ENCODE measurements around the gene MAST2. TPM values are rescaled to one million over a fixed set of nuclear protein-coding genes. Genes with fewer than 3 reads are reported as not detected.
"Not testable (repeated sequence)": the region's sequence is repeated elsewhere in the genome, so short reads cannot be mapped to it uniquely, and the experiment has no call there.

Gene MAST2
- total RNA-seq, 1 donor from 2014 or later: 12.6 TPM

DNA sequence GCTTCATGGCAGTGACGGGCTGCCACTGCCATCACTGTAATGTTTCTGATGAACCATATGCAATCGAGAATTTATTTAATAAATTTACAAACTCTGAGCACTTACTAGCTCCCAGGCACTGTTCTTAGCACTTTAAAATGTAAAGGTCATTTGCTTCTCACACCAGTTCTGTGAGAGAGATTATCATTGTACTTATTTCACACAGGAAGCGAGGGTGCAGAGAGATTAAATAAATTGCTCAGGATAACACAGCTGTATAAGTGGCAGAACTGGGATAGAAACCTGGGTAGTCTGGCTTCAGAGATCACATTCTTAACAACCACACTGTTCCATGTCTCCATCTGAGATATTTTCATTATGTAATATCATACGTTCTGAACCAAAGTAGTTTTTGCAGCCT is 119.9 kb downstream of the MAST2 start:
- H3K27me3 ChIP-seq (ENCODE audit: control insufficient read depth, insufficient read depth, low read length): no peaks in the 10 kb centered on the region
- FAIRE-seq (no peak), DNase-seq (ENCODE audit: low read depth) (no peak)
- no peak overlapping the region for H3K4me3 ChIP-seq (ENCODE audit: low read depth, low read length)
- TF ChIP-seq, protein P1, sequence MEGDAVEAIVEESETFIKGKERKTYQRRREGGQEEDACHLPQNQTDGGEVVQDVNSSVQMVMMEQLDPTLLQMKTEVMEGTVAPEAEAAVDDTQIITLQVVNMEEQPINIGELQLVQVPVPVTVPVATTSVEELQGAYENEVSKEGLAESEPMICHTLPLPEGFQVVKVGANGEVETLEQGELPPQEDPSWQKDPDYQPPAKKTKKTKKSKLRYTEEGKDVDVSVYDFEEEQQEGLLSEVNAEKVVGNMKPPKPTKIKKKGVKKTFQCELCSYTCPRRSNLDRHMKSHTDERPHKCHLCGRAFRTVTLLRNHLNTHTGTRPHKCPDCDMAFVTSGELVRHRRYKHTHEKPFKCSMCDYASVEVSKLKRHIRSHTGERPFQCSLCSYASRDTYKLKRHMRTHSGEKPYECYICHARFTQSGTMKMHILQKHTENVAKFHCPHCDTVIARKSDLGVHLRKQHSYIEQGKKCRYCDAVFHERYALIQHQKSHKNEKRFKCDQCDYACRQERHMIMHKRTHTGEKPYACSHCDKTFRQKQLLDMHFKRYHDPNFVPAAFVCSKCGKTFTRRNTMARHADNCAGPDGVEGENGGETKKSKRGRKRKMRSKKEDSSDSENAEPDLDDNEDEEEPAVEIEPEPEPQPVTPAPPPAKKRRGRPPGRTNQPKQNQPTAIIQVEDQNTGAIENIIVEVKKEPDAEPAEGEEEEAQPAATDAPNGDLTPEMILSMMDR (IDR thresholded peaks at IDR 0.05; ENCODE audit: insufficient read depth, low read length, severe bottlenecking): no peak
- no peaks in the 10 kb centered on the region for H3K36me3 ChIP-seq (ENCODE audit: control insufficient read depth, insufficient read depth, low read length)

DNA sequence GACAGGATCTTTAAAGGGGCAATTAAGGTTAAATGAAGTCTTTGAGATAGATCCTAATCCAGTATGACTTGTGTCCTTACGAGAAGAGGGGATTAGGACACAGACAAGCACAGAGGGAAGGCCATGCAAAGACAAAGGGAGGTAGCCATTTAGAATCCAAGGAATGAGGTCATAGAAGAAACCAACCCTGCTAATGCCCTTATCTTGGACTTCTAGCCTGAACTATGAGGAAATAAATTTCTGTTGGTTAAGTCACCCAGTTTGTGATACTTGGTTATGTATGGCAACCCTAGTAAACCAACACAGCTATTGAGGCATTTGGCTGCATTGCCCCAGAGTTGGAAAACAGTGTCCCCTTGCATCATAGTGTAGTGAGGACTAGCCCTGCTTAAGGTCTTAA is 121.3 kb downstream of the MAST2 start:
- FAIRE-seq (no peak), DNase-seq (ENCODE audit: low read depth) (peak; percentile 48)
- Histone ChIP-seq H3K4me3 (ENCODE audit: low read depth, low read length) (no peak overlapping the region), H3K27me3 (ENCODE audit: control insufficient read depth, insufficient read depth, low read length) (no peaks in the 10 kb centered on the region), H3K36me3 (ENCODE audit: control insufficient read depth, insufficient read depth, low read length) (no peaks in the 10 kb centered on the region)
- TF ChIP-seq, protein P1 (IDR thresholded peaks at IDR 0.05; ENCODE audit: insufficient read depth, low read length, severe bottlenecking): no peak

DNA sequence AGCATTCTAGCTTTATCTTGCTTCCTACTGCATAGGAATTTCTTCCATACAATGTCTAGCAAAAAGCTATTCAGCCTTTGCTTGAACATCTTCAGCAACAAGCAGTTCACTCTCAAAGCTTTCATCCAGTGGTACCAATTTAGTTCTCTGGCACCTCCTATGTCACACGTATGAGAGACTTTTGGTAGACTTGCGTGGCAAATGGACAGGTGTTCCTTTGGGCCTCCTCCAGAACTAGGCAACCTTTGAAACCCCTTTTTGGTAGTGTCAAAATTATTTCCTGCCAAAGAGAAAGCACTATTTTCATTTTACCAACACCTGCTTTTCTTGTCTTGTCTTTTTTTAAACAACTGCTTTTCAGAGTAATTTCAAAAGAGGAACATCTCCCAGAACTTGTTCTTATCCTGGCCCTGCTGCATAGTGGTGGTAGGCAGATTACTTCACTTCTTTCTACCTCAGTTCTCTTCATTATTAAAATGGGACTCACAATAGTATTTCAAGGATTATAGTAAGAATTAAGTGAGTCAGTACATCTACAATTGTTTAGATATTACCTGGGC is 122.4 kb downstream of the MAST2 start:
- TF ChIP-seq, protein P1 (IDR thresholded peaks at IDR 0.05; ENCODE audit: insufficient read depth, low read length, severe bottlenecking): no peak
- Histone ChIP-seq H3K27me3 (ENCODE audit: control insufficient read depth, insufficient read depth, low read length) (no peaks in the 10 kb centered on the region), H3K4me3 (ENCODE audit: low read depth, low read length) (no peak overlapping the region), H3K36me3 (ENCODE audit: control insufficient read depth, insufficient read depth, low read length) (no peaks in the 10 kb centered on the region)
- no peak for FAIRE-seq
- no peak for DNase-seq (ENCODE audit: low read depth)

DNA sequence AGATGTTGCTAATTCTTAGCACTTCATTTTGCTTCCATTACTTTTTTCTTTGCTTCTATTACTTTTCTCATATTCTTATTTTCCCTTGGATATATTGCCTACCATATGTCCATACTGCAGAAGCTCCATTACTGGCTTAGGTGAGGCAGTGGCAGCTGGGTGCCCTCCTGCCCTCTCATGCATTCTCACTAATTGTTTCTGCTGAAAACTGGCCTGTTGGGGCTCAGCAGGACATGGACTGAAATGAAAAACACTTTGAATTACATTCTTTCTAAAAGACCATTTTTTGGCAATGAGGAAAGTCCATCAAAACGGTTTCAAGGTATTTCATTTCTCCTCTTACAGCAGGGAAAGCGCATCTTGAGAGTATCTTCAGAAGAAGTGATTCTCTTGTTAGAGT is 122.9 kb downstream of the MAST2 start:
- FAIRE-seq (no peak), DNase-seq (ENCODE audit: low read depth) (no peak)
- no peaks in the 10 kb centered on the region for H3K36me3 ChIP-seq (ENCODE audit: control insufficient read depth, insufficient read depth, low read length)
- TF ChIP-seq, protein P1 (IDR thresholded peaks at IDR 0.05; ENCODE audit: insufficient read depth, low read length, severe bottlenecking): no peak
- H3K4me3 ChIP-seq (ENCODE audit: low read depth, low read length): no peak overlapping the region
- H3K27me3 ChIP-seq (ENCODE audit: control insufficient read depth, insufficient read depth, low read length): no peaks in the 10 kb centered on the region

DNA sequence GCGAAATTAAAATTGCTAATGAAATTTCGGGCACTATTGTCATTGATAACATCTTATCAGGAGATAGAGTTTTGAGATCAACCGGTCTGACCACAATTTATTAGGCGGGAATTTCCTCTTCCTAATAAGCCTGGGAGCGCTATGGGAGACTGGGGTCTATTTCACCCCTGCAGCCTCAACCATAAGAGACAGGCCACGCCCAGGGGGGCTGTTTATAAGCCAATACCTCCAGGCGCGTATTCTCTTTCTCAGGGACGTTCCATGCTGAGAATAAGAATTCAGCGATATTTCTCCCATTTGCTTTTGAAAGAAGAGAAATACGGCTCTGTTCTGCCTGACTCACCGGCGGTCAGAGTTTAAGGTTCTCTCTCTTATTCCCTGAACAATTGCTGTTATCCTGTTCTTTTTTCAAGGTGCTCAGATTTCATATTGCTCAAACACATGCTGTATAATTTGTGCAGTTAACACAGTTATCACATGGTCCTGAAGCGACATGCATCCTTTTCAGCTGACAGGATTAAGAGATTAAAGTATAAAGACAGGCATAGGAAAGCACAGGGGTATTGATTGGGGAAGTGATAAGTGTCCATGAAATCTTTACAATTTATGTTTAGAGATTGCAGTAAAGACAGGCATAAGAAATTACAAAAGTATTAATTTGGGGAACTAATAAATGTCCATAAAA is 124.0 kb downstream of the MAST2 start:
- DNase-seq (ENCODE audit: low read depth); H3K36me3 ChIP-seq (ENCODE audit: control insufficient read depth, insufficient read depth, low read length); H3K27me3 ChIP-seq (ENCODE audit: control insufficient read depth, insufficient read depth, low read length); H3K4me3 ChIP-seq (ENCODE audit: low read depth, low read length); FAIRE-seq: not testable (repeated sequence)

DNA sequence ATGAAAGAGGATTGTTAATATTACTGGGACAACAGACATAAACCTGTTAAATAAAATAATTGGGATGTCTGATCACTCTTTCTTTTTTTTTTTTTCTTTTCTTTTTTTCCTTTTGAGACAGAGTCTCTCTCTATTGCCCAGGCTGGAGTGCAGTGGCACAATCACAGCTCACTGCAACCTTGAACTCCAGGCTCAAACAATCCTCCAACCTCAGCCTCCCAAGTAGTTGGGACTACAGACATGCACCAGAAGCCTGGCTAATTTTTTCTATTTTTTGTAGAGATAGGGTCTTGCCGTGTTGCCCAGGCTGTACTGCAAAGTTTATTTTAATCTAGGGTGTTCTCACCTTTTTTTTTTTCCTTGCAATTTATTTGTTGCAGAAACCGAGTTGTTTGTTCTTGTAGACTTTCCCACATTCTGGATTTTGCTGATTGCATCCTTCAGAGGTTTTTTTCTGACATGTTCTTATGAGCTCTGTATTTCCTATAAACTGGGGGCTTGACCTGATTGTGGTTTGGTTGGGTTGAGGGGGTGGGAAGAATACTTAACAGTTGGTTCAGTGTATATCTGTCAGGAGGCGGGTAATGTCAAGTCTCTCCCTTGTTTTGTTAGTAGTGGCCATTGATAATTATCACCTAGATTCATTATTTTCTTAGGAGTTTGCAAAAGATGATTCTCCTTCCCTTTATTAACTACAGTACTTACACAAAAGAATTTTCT is 125.2 kb downstream of the MAST2 start:
- FAIRE-seq: no peak
- no peak overlapping the region for H3K4me3 ChIP-seq (ENCODE audit: low read depth, low read length)
- TF ChIP-seq, protein P1 (IDR thresholded peaks at IDR 0.05; ENCODE audit: insufficient read depth, low read length, severe bottlenecking): no peak
- no peaks in the 10 kb centered on the region for H3K36me3 ChIP-seq (ENCODE audit: control insufficient read depth, insufficient read depth, low read length)
- DNase-seq (ENCODE audit: low read depth): no peak
- H3K27me3 ChIP-seq (ENCODE audit: control insufficient read depth, insufficient read depth, low read length): no peaks in the 10 kb centered on the region

All from bronchial epithelial cell (primary cell).